Stimulated activated CD4-positive, alpha-beta T cell treated with anti-CD3 and anti-CD28 coated beads, Interleukin-4, amount 100 ng/mL, for 48 hours (primary cell): ENCODE results near the gene DYNLL2.
"Not testable (repeated sequence)": the region's sequence is repeated elsewhere in the genome, so short reads cannot be mapped to it uniquely, and the experiment has no call there.

ENCODE experiments used
- DNase-seq, 2 donors: peaks; one replicate each; pipeline ENCODE4 v3.0.0-alpha.2; 2020; ENCODE audit warnings: low read depth in 2 of 2

Gene DYNLL2

GRCh38 chr17:58072862-58073261 is 10.4 kb upstream of the DYNLL2 start:
- DNase-seq, result no peak

- DNase-seq, result not testable (repeated sequence)
Observed at GRCh38 chr17:58073266-58073665, 10.0 kb upstream of the DYNLL2 start.

- DNase-seq, result not testable (repeated sequence)
Observed at GRCh38 chr17:58074406-58074805, 8.8 kb upstream of the DYNLL2 start.

- DNase-seq, result no peak
Observed at GRCh38 chr17:58079300-58080033, 3.8 kb upstream of the DYNLL2 start.

- no peak for DNase-seq
Observed at GRCh38 chr17:58081646-58082340, 1.4 kb upstream of the DYNLL2 start.

GRCh38 chr17:58082341-58082869 is 814 bp upstream of the DYNLL2 start:
- no peak for DNase-seq

- peak; percentile 47 to 59 for DNase-seq
Observed at GRCh38 chr17:58083491-58084316, 485 bp downstream of the DYNLL2 start.

- DNase-seq, result peak; percentile 20 to 28
Observed at GRCh38 chr17:58084317-58084981, 1.2 kb downstream of the DYNLL2 start.

- DNase-seq, result no peak
Observed at GRCh38 chr17:58085039-58085715, 2.0 kb downstream of the DYNLL2 start.

GRCh38 chr17:58086953-58087352 is 3.7 kb downstream of the DYNLL2 start:
- no peak for DNase-seq

- no peak for DNase-seq
Observed at GRCh38 chr17:58088624-58089023, 5.4 kb downstream of the DYNLL2 start.

- no peak for DNase-seq
Observed at GRCh38 chr17:58089111-58089510, 5.9 kb downstream of the DYNLL2 start.

GRCh38 chr17:58091024-58091567 is 7.9 kb downstream of the DYNLL2 start:
- no peak for DNase-seq

GRCh38 chr17:58092101-58092796 is 9.0 kb downstream of the DYNLL2 start:
- no peak for DNase-seq

- DNase-seq, result no peak
Observed at GRCh38 chr17:58092797-58093385, 9.7 kb downstream of the DYNLL2 start.

GRCh38 chr17:58094118-58094517 is 10.9 kb downstream of the DYNLL2 start:
- no peak for DNase-seq

- no peak for DNase-seq
Observed at GRCh38 chr17:58096892-58097291, 13.7 kb downstream of the DYNLL2 start.

GRCh38 chr17:58097384-58098088 is 14.3 kb downstream of the DYNLL2 start:
- no peak for DNase-seq

- DNase-seq, result no peak
Observed at GRCh38 chr17:58100506-58100905, 17.3 kb downstream of the DYNLL2 start.
